Measurements from ENCODE around the gene ZXDA. TPM values are rescaled to one million over a fixed set of nuclear protein-coding genes. Genes with fewer than 3 reads are reported as not detected.

Gene ZXDA
- polyA plus RNA-seq, 1 donor = 2.3 TPM

Other genes starting within 250 kb of the ZXDA start
- not detected for gene NLRP2B, start 230.2 kb downstream of the ZXDA start, polyA plus RNA-seq (ENCODE audit: insufficient read length)

Measured in forelimb muscle (tissue), 1 donor.